Ramos (cell line): ENCODE data around the gene TMEM184A.

ENCODE experiments used
- in situ Hi-C: fragments of 300-500 bp; cut with MboI; formaldehyde crosslinking; loops from one replicate; pipeline ENCODE4 v1.14.3; 2022; ENCODE audit warnings: low sequenced_read_pairs; ENCODE audit not compliant: unreplicated experiment

Gene TMEM184A

DNA sequence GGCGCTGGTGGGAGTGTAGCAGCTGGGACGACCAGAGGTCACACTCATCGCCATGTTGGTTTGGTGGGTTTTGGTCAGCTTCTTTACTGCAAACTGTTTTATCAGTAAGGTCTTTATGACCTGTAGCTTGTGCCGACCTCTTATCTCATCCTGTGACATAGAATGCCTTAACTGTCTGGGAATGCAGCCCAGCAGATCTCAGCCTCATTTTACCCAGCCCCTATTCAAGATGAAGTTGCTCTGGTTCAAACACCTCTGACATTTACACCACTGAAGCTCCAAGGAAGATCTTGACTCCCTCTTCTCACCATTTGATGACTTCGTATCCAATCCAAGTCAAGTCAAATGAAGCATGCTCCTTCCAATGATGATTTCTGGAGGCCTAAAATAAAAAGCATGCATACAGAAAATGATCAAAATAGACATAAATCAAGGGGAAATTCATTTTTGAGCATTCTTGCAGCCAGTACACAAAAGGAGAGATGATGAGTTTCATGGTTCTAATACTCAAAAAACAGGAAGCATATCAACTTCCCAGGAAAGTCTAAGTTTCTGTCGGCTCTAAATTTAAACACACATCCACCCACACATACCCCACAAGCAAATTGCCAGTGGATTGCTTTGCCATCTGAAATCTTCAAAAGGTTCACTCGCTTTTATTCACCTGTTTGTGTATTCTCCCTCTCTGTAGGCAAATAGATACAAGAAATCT lies 16.3 kb upstream of the TMEM184A start:
- in situ Hi-C loops: no loop called here

DNA sequence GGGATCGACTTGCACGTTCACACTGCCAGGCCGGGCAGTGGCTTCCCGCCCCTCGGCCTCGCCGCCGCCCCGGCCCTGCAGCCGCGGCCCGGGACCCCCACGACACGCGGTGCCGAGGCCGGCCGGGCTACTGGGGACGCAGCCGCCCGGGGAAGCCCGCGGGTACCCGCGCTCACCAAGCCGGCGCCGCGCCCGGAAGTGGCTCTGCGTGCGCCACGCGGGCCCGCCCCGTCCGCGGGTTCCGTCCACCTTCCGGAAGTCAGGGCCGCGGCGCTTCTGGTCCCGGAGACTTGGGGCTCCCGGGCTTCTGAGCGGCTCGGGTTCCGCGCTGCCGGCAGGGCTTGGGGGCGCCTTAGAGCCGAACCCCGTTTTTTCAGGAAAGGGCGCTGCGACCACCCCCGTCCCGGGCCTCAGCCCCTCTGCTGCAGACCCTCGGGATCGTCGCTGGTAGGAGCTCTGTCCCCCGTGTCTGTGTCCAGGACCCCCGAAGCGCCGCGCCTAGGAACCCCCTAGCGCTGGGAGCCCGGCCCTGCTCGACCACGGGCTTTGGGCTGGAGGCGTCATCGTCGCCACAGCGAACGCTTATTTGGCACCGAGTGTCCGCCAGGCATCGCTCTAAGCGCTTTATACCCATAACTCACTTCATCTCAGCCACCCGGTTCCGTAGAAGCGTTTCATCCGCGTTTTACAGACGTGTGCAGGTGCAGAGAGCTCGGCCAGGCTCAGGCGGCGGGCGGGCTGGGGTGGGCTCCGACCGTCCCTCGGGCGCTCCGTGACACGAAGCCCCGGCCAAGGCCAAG lies 14.0 kb upstream of the TMEM184A start, which contains the start of gene PSMG3:
TSS of gene PSMG3 (minus strand) at position 200 of the 800 bp plus-strand sequence. CDS start 693 bp downstream, outside the sequence.
- in situ Hi-C loops: no loop called here

DNA sequence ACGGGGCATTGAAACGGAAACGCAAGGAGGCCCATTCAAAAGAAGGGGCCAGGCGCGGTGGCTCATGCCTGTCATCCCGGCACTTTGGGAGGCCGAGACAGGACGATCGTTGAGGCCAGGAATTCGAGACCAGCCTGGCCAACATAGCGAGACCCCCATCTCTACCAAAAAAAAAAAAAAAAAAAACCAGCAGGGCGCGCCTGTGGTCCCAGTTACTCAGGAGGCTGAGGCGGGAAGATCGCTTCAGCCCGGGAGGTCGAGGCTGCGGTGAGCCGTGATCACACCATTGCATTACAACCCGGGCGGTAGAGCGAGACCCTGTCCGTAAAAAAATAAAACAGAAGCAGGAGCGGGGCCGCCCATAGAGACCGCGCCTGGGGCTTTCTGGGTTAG lies 13.4 kb upstream of the TMEM184A start:
- in situ Hi-C loops: no loop called here

DNA sequence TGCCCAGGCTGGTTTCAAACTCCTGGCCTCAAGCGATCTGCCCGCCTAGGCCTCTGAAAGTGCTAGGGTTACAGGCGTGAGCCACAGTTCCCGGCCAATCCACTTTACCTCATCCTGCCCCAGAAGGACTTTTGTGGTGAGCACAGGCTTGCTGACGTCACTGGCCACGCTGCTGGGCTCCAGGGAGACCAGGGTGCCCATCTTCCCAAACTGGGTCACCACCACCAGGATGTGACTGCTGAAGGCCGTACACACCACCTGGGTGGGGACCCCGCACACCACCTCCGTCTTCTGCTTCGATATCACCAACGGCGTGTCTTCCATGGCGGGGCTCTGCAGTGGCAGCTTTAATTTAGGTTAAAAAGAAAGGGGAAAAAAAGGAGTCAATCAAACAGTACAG lies 13.0 kb upstream of the TMEM184A start:
- in situ Hi-C loops: no loop called here

DNA sequence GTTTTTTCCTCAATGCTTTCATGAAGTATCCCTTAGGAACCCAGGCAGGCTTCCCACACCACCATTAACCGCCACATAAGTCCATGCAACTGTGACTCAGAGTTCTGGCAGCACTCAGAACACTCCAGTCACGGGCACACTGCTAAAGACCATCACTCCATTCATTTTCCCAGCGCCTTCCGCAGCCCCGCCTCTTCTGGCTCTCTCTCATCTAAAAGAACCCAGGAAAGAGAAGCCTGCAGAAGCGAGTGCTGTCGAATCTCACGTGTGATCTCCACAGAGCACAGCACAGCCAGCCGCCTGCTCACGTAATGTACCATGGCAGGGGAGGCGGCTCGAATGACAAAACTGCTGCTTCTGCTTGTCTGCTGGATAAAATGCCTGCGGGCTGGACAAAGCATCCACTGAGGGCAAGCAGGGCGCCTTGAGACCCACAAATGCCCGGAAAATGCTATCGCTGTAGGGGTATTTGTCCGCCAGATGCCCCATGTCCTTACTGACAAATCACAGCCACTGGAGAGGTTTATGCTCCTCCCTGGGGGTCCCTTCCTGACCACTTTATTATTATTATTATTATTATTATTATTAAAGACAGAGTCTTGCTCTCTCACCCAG lies 12.0 kb upstream of the TMEM184A start:
- in situ Hi-C loops: no loop called here

DNA sequence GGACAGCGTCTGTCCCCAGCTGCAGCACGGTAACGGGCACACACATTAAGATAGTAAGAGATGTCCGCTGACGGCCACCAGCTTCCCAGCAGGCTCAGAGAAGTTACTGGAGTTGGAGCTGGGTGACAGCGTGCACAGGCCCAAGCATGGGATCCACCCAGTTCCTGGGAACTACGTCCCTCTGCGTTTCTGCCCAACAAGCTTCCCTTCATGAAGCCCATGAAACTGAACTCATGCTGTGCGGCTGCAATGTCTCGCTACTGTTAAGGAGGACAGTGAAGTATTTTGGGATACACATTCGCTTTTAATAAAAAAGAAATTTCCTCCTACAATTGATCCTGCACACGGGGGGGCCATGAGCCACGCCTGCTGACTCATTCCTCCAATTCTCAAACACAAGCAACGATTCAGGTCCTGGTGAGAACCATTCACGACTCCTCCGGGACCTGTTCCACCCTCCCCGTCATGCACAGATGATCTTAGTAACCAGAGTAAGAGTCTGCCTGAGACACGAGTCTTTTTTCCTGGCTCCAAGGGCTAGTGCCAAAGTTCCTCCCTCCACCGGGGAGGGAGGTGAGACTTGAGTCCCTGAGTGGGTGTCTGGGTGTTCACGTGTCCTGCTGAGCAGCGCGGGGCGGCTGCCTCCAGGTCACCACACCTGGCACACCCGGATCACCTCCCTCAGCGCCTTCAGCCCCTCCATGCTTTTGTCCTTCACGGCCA lies 11.2 kb upstream of the TMEM184A start:
- in situ Hi-C loops: no loop called here

DNA sequence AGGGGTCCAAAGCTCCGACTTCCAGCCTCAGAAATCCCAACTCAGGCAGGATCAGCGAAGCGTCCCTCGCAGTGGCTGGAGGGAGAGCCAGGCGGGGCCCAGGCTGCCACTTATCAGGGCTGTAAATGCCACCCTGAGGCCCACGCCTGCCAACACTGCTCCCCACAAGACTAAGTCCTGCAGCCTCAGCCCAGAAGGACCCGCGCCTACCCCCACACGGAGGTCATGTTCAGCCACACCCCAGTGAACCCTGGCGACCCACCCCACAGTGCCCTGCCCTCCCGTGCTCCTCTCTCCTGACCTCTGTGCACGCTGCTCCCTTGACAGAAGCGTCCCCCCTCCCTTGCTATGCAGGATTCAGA lies 10.7 kb upstream of the TMEM184A start:
- in situ Hi-C loops: no loop called here

DNA sequence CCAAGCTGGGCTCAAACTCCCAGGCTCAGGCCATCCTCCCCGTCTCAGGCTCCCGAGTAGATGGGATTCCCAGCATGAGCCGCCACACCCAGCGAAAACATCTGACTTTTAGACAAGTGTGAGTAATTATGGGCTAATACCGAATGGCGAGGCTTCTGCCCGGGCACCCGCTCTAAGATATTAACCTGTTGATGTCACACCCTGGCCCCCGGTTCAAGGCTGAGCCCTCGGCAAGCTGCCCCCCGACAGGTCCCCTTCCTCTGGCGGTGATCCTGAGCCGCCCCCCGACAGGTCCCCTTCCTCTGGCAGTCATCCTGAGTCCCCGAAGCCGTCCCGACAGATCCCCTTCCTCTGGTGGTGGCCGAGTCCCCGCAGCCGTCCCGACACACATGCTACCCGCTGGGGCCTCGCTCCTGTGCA lies 8.6 kb upstream of the TMEM184A start:
- in situ Hi-C loops: no loop called here

DNA sequence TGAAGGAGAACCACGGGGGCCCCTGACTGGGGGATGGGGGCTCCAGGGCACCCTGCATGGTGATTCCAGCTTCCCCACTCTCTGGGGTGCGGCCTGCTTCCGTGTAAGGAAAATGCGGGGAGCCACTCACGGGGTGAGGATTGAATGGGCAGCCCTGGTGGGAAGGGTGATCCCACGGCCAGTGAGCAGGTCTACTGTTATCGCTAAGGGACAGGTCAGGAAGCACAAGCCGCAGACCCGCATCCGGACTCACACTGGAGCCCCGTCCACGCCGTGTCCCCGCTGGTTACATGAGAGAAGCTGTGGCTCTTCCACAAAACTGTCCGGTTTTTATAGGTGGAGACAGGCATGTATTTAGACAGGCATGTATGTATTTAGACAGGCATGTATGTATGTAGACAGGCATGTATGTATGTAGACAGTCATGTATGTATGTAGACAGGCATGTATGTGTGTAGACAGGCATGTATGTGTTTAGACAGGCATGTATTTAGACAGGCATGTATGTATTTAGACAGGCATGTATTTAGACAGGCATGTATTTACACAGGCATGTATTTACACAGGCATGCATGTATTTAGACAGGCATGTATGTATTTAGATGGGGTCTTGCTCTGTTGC lies 8.1 kb upstream of the TMEM184A start:
- in situ Hi-C loops: no loop called here

DNA sequence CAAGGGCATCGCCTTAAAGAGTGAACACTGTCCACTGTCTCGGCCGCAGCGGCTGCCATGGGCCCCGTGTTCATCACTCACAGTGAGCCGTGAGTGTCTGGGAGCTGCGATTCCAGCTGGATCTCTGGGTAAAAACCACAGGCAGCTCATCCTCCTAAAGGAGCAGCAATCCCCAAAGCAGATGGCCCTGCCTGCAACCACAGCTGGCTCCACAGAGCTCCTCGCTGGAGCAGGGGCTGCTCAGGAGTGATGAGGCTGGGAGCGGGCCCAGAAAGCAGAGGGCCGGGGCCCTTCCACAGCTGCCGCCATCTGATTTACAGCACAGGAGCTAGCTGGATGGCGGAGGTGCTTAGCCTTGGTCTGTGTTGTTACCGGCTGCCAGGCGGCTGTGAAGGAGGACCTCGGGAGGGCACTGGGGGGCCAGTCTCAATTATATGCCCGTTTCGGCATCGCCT lies 6.6 kb upstream of the TMEM184A start:
- in situ Hi-C loops: no loop called here

DNA sequence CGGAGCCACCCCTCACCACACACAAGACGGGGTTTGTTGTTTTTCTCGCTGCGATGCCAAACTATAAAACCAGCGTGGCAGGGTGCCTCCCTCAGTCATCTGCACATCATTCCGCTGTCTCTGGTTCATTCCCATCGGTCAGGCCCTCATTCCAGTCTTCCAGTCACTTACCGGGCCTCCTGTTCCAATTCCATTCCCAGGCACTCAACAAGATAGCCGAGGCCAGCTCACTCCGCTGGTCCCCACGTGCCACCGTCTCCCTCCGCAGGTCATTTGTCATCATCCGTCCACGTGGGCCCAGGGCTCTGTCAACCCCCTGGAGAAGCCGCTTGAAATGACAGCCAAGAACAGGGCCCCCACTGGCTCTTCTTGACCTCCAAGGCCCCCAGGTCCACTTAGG lies 6.1 kb upstream of the TMEM184A start:
- in situ Hi-C loops: no loop called here

DNA sequence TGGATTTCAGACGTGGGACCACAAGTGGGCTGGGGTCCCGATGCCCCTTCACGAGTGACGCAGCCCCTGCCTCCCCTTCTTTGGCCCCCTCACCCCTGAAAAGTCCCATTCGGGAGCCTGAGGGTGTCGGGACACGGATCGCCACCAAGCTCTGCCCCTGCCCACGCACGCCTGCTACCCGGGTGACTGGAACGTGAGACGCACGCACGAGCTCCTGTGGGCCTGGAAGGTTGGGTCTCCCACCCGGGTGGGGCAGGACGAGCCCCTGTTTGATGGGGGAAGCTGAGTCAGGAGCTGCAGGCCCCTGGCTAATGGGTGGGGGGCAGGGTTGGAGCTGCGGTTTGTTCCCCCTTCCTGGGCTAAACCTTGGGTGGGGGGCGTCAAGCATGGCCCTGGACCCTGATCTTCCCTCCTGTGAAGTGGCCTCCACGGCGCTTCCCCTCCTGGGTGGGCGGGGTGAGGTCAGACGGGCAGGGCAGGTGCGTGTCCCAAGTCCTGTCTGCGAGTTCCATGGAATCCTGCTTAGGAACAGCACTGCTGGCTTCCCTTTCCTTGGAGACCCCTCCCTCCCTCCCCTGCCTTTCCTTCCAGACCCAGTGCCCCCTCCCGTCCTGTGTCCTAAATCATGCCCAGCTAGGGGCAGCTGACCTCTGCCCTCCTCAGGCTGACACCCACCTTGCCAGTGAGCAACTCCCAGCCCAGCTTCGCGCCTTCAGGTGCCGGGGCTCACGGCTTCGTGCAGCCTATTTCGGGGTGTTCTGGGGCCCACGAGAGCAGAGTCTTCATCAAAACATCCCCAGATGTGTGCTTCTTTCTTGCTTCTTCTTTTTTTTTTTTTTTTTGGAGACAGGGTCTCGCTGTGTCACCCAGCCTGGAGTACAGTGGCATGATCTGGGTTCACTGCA lies 5.3 kb upstream of the TMEM184A start:
- in situ Hi-C loops: no loop called here

DNA sequence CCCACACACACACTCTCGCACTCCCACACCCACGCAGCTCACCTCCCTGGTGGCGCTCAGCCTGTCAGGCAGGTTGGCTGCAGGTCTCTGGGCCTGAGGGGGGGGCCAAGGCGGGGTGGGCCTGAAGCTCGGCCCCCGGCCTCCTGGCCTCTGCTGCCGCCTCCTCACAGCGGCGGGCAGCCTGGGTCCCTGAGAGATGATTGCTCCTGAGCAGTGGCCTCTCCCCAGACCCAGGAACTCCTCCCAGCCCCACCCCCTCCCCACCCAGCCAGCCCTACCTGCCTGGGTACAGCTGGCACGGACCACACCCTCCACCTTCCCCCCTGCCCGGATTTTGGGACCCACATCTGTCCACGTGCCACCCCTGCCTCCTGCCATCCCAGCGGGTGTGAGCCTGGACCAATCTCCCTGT lies 4.6 kb upstream of the TMEM184A start:
- in situ Hi-C loops: no loop called here

DNA sequence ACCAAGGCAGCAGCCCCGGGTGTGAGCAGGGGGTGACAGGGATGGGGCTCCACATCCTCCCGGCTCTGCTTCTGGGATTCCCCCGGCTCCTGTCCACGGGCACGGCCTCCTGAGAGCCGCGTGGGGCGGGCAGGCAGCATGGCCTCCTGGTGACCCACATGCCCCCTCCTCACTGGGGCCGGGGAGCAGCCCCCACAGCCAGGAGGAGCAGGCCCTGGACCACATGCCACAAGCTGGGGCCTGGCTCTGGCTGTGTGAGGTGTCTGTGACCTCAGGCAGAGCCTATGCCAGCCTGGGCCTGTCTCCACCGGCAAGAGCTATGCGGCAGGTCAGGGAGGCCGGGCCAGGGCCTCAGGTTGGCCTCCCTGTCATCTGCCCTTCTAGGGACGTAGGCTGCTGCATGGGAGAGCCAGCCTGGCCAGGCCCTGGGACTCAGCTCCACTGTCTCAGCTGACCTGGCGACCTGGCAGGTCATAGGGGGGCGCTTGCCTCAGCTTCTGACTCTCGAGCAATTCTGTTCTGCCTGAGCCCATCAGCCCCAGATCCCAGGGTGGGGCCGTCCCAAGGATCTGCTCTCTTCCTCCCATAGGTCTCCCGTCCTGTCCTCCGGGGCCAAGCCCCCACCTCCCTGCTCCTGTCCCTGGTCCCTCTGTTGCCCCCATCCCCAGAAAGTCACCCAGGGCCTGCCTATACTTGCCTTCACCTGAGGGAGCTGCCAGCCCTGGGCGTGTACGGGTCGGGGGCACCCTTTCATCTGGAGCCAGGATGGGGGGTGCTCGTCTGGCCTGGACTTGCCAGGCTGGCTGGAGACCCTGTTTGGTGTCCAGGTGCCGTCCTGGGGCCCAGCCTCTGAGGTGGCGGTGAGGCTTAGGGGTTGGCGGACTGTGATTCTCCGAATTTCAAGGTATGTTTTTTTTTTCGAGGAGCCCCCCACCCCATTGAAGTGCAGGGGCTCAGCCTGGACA lies 3.9 kb upstream of the TMEM184A start:
- in situ Hi-C loops: no loop called here

DNA sequence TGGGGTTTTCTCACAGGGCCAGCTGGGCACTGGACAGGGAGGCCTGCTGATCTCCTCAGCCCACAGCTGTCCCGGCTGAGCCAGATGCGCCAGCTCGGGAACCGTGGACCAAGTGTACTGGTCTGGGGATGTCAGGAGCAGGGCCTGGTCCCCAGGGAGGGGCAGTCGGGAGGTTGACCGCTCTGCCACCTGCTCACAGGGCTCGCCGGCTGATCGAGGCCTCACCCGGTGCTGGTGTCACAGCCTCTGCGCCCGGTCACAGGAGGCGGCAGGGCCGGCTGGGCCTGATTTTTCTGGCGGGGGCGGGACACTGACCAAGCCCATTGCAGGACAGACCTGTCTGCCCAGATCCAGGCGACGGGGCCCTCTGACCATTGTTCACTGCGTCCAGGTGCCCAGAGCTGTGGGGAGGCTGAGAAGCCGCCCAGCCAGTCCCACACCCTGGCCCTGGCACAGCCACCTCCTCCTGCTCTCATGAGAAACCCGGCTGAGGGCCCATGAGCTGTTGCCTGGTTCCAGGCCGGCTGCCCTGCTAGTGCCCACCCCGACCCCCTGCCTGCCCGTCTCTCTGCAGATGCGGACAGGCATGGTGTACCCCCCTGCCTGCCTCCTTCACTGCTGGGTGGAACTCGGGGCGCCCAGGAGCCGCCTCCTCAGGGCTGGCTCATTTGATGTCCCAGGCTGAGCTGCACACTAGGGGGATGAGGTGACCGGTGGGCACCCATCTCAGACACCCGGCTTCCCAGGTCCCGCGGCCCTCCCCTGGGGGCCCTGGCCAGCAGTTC lies 3.0 kb upstream of the TMEM184A start:
- in situ Hi-C loops: no loop called here

DNA sequence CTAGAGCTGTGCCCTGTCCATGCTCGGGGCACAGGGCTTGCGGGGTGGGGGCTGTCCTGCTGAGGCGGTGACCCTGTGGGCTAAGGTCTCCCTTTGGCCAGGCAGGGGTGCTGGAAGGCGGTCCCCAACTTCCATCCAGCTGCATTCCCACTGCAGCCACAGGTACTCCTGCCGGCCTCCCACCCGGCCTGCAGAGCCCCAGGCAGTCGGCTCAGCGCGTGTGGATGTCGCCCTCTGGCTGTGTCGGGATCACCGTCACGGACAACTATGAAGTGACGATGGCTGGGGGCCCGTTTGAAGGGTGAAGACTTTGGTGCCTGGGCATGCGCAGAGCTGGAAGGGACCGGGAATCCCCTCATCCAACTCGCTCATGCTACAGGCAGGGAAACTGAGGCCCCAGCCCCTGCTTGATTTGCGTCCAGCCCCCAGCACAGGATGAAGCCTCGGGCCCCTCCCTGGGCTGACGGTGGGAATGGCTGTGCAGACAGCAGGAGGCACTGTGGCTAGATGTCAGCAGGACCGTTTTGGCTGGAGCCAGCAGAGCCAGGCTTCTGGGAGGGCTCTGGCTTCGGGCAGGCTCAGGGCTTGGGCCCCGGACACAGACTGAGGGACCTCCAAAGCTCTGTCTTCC lies 2.3 kb upstream of the TMEM184A start:
- in situ Hi-C loops: no loop called here

DNA sequence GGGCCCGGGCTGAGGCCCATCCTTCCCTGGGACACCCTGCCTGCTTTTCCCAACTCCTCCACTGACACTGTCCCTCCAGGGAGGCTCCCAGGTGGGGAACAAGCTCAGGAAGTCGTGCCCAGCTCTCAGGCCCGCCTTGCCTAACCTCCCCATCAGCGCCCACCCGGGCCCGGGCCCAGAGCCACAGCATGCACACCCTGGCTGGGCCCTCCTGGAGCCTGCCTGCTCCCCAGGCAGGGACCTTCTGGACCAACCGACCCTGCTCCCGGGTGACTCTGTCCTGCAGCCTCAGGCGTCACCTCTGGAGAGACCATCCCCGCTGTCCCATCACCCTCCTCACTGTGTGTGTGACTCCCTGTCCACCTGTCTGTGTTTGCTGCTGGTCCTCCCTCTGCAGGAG lies 1.8 kb upstream of the TMEM184A start:
- in situ Hi-C loops: no loop called here
